GM12892 (cell line): ENCODE measurements around the gene C2orf81.
"Not testable (repeated sequence)": the region's sequence is repeated elsewhere in the genome, so short reads cannot be mapped to it uniquely, and the experiment has no call there.

Experiments
- POLR2A ChIP-seq: IDR thresholded peaks from 2 replicates; pipeline ENCODE4 v1.6.1; 2011; ENCODE audit warnings: low read depth, low read length, control low read depth
- POLR2AphosphoS5 ChIP-seq: IDR thresholded peaks from 2 replicates; pipeline ENCODE4 v1.6.1; 2011; ENCODE audit warnings: low read depth, low read length, control low read depth
- TAF1 ChIP-seq: IDR thresholded peaks from 2 replicates; pipeline ENCODE4 v1.6.1; 2011; ENCODE audit warnings: low read depth, mild to moderate bottlenecking, control low read depth, low read length, borderline replicate concordance

- TF ChIP-seq POLR2A, POLR2AphosphoS5, TAF1: not testable (repeated sequence)
These were observed 38.8 kb upstream of the C2orf81 start for GRCh38 chr2:74460187-74460586.
